GM19467 (cell line): ENCODE results near the gene TCERG1L.

Source experiments
- ATAC-seq: cut with Tn5 transposase; IDR thresholded peaks from one replicate; pipeline ENCODE4 v1.9.1; 2021; ENCODE audit warnings: mild to moderate bottlenecking, moderate library complexity; ENCODE audit not compliant: unreplicated experiment

TCERG1L gene

GRCh38 chr10:131055437-131055836 lies 256.1 kb downstream of the TCERG1L start:
- ATAC-seq, result no peak

GRCh38 chr10:131053192-131053591 lies 258.3 kb downstream of the TCERG1L start:
- ATAC-seq, result no peak

GRCh38 chr10:131050162-131050766 lies 261.3 kb downstream of the TCERG1L start:
- no peak for ATAC-seq

- ATAC-seq, result no peak
Measured at GRCh38 chr10:131049016-131049415, 262.5 kb downstream of the TCERG1L start.

GRCh38 chr10:131048606-131049005 lies 262.9 kb downstream of the TCERG1L start:
- no peak for ATAC-seq

- ATAC-seq, result no peak
Measured at GRCh38 chr10:131047501-131047900, 264.0 kb downstream of the TCERG1L start.

GRCh38 chr10:131046194-131046593 lies 265.3 kb downstream of the TCERG1L start:
- ATAC-seq, result no peak

- no peak for ATAC-seq
Measured at GRCh38 chr10:131044379-131045111, 267.0 kb downstream of the TCERG1L start.

GRCh38 chr10:131043039-131043691 lies 268.4 kb downstream of the TCERG1L start:
- ATAC-seq, result no peak
